Neural progenitor cell (in vitro differentiated cells): ENCODE measurements around the gene PEX1.

Source experiments
- CTCF ChIP-seq: fragments of 200-600 bp; sonication (generic); IDR thresholded peaks from 2 replicates; pipeline ENCODE4 v1.5.1; 2017; ENCODE audit warnings: antibody characterized with exemption, mild to moderate bottlenecking
- EZH2 ChIP-seq: fragments of 200-600 bp; sonication (generic); IDR thresholded peaks from 2 replicates; pipeline ENCODE4 v1.6.1; 2017; ENCODE audit warnings: antibody characterized with exemption, mild to moderate bottlenecking, moderate library complexity

GRCh38 chr7:92462560-92462959, 65.8 kb downstream of the PEX1 start:
- TF ChIP-seq CTCF (no peak), EZH2 (no peak)
